ENCODE results near the gene WDR74.

- TF ChIP-seq, protein P1, sequence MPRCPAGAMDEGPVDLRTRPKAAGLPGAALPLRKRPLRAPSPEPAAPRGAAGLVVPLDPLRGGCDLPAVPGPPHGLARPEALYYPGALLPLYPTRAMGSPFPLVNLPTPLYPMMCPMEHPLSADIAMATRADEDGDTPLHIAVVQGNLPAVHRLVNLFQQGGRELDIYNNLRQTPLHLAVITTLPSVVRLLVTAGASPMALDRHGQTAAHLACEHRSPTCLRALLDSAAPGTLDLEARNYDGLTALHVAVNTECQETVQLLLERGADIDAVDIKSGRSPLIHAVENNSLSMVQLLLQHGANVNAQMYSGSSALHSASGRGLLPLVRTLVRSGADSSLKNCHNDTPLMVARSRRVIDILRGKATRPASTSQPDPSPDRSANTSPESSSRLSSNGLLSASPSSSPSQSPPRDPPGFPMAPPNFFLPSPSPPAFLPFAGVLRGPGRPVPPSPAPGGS (IDR thresholded peaks at IDR 0.05) = no peak
- TF ChIP-seq EP300 (IDR thresholded peaks at IDR 0.05) = no peak
- TF ChIP-seq, protein P2, sequence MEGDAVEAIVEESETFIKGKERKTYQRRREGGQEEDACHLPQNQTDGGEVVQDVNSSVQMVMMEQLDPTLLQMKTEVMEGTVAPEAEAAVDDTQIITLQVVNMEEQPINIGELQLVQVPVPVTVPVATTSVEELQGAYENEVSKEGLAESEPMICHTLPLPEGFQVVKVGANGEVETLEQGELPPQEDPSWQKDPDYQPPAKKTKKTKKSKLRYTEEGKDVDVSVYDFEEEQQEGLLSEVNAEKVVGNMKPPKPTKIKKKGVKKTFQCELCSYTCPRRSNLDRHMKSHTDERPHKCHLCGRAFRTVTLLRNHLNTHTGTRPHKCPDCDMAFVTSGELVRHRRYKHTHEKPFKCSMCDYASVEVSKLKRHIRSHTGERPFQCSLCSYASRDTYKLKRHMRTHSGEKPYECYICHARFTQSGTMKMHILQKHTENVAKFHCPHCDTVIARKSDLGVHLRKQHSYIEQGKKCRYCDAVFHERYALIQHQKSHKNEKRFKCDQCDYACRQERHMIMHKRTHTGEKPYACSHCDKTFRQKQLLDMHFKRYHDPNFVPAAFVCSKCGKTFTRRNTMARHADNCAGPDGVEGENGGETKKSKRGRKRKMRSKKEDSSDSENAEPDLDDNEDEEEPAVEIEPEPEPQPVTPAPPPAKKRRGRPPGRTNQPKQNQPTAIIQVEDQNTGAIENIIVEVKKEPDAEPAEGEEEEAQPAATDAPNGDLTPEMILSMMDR (IDR thresholded peaks at IDR 0.05) = no peak
- TF ChIP-seq, protein P3, sequence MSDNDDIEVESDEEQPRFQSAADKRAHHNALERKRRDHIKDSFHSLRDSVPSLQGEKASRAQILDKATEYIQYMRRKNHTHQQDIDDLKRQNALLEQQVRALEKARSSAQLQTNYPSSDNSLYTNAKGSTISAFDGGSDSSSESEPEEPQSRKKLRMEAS (IDR thresholded peaks at IDR 0.05) = no peak
These were observed 40.9 kb upstream of the WDR74 start for GRCh38 chr11:62880231-62880802.
